DOHH2 (cell line): ENCODE data around the gene ADAMTSL1.

Experiments
- EZH2phosphoT487 ChIP-seq: fragments of 200-600 bp; sonication (generic); IDR thresholded peaks from 2 replicates; pipeline ENCODE4 v1.6.1; 2017; ENCODE audit warnings: borderline replicate concordance, mild to moderate bottlenecking, antibody characterized with exemption, low read length, moderate library complexity, mixed read lengths
- TF ChIP-seq, protein P1 (sequence below): fragments of 200-600 bp; sonication (generic); IDR thresholded peaks from one replicate; pipeline ENCODE4 v1.5.1; 2014; ENCODE audit warnings: antibody characterized with exemption, mild to moderate bottlenecking, low read depth, low read length; ENCODE audit not compliant: poor library complexity, severe bottlenecking

DNA sequence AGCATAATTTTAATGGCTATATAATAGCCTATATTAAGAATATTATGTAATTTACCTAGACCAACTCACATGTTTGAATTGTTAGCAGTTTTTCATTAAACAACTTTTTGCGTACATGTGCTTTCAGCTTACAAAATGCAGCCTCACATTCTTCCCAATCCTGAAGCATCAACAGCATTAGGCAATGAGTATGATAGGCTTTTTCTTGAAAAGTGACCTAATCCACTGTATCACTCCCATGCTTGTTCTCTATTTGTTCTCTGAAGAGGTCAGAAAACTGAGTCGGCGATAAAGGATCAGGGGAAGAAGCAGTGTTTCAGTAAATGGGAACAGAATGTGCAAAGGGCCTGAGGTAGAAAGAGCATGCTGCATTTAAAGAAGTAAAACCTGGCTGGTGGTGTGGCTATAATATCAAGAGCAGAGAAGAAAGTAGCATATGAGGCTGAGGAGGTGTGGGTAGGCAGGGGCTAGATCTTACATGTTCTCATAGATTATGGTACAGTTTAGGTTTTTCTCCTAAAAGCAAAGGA is 346.7 kb downstream of the ADAMTSL1 start:
- TF ChIP-seq, protein P1, sequence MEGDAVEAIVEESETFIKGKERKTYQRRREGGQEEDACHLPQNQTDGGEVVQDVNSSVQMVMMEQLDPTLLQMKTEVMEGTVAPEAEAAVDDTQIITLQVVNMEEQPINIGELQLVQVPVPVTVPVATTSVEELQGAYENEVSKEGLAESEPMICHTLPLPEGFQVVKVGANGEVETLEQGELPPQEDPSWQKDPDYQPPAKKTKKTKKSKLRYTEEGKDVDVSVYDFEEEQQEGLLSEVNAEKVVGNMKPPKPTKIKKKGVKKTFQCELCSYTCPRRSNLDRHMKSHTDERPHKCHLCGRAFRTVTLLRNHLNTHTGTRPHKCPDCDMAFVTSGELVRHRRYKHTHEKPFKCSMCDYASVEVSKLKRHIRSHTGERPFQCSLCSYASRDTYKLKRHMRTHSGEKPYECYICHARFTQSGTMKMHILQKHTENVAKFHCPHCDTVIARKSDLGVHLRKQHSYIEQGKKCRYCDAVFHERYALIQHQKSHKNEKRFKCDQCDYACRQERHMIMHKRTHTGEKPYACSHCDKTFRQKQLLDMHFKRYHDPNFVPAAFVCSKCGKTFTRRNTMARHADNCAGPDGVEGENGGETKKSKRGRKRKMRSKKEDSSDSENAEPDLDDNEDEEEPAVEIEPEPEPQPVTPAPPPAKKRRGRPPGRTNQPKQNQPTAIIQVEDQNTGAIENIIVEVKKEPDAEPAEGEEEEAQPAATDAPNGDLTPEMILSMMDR, result no peak
- TF ChIP-seq EZH2phosphoT487, result no peak
